Omental fat pad (tissue), 4 donors: ENCODE measurements around the gene OLFM2. TPM values are rescaled to one million over a fixed set of nuclear protein-coding genes. Genes with fewer than 3 reads are reported as not detected.

Experiments
- ATAC-seq: fragments of 150-250 bp; one replicate; pipeline ENCODE4 v1.9.1; 2016; ENCODE audit warnings: mild to moderate bottlenecking, moderate library complexity; ENCODE audit not compliant: low FRiP score
- DNase-seq: peaks from one replicate; pipeline ENCODE4 v3.0.0-alpha.2; 2019; ENCODE audit warnings: low spot score
- total RNA-seq, 4 donors: library from RNA; depleted of rRNA; stranded (reverse); fragments of >200 nt; gene quantifications; one replicate each; pipeline ENCODE4 v1.1.0, GENCODE V29; 2016
- TF ChIP-seq, protein P1 (sequence below), 3 donors: fragments of 450-650 bp; IDR thresholded peaks; one replicate each; pipeline ENCODE4 v1.5.1; 2016 to 2017; ENCODE audit warnings: antibody characterized with exemption in 3 of 3, mild to moderate bottlenecking in 3 of 3, moderate library complexity in 2 of 3

The OLFM2 gene
- total RNA-seq, 4 donors from 2014 or later = 12.9 to 41.3 (median 23.6) TPM

DNA sequence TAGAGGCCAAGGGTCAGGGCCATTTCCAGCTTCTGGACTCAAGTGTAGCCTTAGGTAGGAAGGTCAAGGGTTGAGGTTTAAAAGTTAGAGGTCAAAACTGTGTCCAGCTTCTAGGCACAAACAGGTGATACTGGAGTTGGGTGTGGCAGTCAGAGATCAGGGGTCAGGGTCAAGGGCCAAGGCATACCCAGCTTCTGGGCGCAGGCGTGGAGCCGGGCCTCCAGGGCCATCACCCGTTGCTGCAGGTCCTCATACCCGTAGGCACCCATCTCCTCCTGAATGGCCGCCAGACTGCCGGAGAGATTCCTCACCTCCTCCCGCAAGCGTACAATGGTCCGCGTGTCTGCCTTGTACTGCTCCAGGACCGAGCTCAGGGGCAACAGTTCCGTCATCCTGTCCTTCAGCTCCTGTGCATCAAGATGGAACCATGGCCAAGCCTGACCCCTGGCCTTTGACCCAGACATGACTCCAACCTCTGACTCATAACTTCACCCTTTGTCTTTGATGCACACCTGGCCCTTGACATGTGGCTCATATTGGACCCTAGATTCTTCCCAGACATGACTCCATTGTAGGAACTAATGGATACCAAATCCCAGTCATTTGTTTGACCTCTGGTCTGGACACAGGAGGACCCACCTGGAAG lies 79.1 kb downstream of the OLFM2 start:
- DNase-seq = no peak
- ATAC-seq = no peak
- TF ChIP-seq, protein P1, sequence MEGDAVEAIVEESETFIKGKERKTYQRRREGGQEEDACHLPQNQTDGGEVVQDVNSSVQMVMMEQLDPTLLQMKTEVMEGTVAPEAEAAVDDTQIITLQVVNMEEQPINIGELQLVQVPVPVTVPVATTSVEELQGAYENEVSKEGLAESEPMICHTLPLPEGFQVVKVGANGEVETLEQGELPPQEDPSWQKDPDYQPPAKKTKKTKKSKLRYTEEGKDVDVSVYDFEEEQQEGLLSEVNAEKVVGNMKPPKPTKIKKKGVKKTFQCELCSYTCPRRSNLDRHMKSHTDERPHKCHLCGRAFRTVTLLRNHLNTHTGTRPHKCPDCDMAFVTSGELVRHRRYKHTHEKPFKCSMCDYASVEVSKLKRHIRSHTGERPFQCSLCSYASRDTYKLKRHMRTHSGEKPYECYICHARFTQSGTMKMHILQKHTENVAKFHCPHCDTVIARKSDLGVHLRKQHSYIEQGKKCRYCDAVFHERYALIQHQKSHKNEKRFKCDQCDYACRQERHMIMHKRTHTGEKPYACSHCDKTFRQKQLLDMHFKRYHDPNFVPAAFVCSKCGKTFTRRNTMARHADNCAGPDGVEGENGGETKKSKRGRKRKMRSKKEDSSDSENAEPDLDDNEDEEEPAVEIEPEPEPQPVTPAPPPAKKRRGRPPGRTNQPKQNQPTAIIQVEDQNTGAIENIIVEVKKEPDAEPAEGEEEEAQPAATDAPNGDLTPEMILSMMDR (IDR thresholded peaks at IDR 0.05) = no peak

DNA sequence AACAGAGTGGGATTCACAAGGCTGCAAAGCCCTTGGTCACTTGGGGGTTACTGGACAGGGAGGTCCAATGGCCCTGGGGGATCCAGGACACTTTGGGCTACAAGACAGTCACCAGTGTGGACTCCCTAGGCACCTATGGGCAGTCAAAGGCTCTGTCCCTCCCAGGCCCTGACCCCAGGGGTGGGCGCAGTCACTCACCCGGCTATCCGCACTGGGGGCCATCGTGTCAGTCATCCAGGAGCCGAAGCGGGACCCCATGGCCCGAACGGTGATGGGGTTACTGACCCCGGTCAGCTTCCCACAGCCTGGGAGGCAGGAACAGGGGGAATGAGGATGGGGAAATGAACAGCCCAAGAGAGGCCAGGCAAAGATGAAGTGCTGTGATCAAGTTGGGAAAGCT lies 79.7 kb downstream of the OLFM2 start:
- TF ChIP-seq, protein P1 (IDR thresholded peaks at IDR 0.05) = no peak

DNA sequence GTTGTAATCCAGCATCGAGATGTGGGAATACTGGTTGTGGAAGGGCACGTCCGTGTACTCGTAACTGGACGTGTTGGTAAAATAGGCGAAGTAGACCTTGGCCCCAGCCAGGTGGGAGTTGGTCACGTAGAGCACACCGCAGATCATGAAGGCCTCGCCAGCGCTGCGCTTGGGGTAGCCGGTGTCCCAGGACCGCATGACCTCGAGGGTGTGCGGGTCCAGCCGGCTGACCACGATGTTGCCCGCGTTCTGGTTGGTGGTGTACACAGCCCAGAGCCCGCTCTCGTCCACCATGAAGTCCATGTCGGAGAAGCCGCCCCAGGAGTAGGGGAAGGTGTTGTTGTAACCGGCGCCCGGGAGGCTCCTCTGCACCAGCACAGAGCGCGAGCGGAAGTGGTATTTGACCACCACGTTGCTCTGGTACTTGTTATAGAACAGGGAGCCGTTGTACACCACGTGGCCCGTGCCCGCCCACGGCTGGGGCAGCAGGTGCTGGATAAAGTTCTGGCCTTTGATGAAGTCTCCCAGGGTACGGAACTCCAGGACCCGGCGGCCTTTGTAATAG lies 82.0 kb downstream of the OLFM2 start:
- TF ChIP-seq, protein P1 (IDR thresholded peaks at IDR 0.05) = no peak
- DNase-seq = no peak
- ATAC-seq = no peak

More for the DNA sequence above, 79.7 kb downstream of the OLFM2 start:
- DNase-seq (no peak), ATAC-seq (no peak)

DNA sequence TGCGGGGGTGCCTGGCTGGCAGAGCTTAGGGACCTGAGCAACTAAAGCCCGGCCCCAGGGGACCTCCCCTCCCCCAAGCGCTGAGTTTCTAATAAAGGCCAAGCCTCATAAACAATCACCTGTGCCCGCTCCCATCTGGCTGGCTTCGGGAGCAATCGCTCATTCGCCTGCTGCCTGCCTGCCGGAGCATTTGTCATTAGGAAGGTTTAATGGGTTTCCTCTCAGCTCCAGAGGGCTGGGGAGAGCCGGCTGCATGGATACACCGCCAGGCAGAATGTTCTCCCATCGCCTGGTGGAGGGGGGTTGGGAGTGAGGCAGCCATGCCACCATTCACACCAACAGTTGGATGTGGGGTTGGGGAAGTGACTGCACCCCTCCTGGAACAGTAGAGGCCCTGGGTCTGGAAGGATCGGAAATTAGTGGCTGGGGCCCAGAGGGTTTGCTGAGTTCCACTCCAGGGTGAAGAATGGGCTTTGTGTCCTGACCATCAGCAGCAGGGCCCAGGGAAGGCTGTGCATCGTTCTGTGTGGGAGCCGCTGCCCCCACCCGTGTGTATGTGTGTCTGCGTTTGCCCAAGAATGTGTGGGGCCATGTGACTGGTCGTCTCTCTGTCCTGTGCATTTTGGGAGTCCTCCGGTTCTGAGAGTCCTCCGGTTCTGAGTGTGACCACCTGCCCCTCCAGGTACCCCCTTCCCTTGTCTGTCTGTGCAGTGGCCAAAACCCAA lies 85.9 kb downstream of the OLFM2 start:
- ATAC-seq (no peak), DNase-seq (no peak)
- TF ChIP-seq, protein P1 (IDR thresholded peaks at IDR 0.05) = no peak

DNA sequence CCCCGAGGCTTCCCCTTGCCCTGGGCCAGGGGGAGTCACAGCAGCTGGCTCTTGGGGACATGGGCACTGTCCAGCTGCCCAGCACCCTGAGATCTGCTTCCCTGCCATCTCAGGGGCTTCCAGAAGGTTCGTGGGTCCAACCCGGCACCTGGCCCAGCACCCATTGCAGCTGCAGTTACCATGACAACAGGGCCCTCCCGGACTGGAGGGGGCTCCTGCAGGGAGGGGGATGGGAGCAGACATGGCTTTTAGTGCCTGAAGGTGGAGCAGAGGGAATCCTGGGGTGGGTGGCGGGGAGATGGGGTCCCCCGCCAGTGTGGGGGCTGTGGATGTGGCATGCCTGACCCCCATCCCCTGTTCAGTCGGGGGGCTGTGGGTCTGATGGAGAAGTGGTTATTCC lies 86.5 kb downstream of the OLFM2 start:
- ATAC-seq = no peak

DNA sequence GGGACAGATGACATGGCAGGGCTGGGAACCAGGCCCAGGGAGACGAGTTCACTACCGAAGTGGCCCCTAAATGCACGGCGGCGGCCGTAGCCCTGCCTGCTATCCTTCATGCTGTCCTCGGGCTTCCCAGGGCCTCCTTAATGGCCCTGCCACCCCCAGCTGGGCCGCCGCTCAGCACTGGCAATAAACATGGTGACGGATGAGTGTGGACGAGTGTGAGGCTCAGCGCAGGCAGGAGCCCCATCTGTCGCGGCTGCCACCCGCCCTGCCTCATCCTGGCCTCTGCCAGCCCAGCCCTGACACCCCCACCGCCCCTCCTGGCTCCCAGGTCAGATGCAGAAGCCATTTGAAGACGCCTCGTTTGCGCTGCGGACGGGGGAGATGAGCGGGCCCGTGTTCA lies 87.6 kb downstream of the OLFM2 start:
- DNase-seq (no peak), ATAC-seq (no peak)
- TF ChIP-seq, protein P1 (IDR thresholded peaks at IDR 0.05) = no peak

More for the DNA sequence above, 86.5 kb downstream of the OLFM2 start:
- DNase-seq = no peak
- TF ChIP-seq, protein P1 (IDR thresholded peaks at IDR 0.05) = no peak
